GM18951 (cell line): ENCODE data around the gene BACH2.
"Not testable (repeated sequence)": the region's sequence is repeated elsewhere in the genome, so short reads cannot be mapped to it uniquely, and the experiment has no call there.

Source experiments
- POLR2A ChIP-seq: IDR thresholded peaks from 4 replicates; pipeline ENCODE4 v1.6.1; 2011; ENCODE audit warnings: mild to moderate bottlenecking; ENCODE audit not compliant: insufficient read length, insufficient read depth; ENCODE audit errors: extremely low read depth
- in situ Hi-C: fragments of 300-500 bp; cut with MboI; formaldehyde crosslinking; loops from one replicate; pipeline ENCODE4 v1.12.0; 2022; ENCODE audit warnings: low sequenced_read_pairs, mixed read lengths, inconsistent platforms; ENCODE audit not compliant: unreplicated experiment

Gene BACH2

DNA sequence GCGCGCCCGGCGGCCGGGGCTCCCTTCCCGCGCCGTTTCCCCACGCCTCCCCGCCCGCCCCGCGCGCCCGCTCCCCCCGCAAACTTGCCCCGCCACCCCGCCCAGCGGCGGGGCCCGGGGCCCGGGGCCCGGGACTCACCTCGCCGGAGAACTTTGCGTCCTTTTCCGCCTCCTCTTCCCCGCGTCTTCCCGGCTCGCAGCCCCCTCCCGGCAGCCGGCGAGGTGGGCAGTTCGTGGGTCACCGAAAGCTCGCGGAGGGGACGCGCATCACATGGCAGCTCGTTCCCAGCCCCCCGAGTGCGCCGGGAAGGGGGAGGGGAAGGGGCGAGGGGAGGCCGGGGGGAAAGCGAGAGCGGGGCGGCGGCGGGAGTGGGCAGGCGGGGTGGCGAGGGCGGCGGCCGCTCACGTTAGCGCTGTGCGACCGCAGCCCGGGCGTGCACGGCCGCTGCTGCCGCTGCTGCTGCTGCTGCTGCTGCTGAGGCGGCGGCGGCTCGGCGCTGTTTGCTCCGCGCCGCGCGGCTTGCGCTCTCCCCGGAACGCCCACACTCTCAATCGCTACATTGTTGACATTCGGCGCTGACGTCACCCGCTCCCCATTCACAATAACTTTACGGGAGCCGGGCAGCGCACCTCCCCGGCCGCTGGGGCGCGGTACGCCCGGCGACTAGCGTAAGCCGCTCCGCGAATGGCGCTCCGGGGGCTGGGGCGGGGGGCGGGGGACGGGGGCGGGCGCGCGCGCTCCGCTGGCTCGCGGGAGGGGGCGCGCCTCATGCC, at the start of gene BACH2:
TSS of gene BACH2 (minus strand) at position 503 of the 774 bp plus-strand sequence. CDS start 287,999 bp downstream, outside the sequence.
- in situ Hi-C loops, result loop anchor here (10.0 kb wide), 1 partner anchor 178 kb away; no protein-coding TSS in a partner anchor
- TF ChIP-seq POLR2A, result no peak

- in situ Hi-C loops, result no loop called here
These were observed 46.9 kb upstream of the BACH2 start for GRCh38 chr6:90343576-90343975.

DNA sequence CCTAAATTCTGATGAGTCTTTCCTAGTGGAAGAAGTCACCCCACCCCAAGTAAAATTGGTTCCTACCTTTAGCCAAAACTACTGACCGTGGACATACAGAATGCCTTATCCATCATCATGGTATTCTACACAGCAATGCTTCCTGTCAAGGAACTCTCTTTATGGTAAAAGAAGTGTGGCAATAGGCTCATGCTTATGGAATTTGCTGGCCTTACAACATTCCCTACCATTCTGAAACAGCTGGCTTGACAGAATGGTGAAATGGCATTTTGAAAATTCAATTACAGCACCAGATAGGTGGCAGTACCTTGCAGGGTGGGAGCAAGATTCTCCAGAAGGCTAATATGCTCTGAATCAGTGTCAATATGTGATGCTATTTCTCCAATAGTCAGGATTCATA, 41.8 kb upstream of the BACH2 start:
- in situ Hi-C loops, result no loop called here
- TF ChIP-seq POLR2A, result no peak

More at GRCh38 chr6:90343576-90343975, 46.9 kb upstream of the BACH2 start:
- no peak for TF ChIP-seq POLR2A

- in situ Hi-C loops, result no loop called here
- no peak for TF ChIP-seq POLR2A
These were observed 39.8 kb upstream of the BACH2 start for GRCh38 chr6:90336388-90336947.

DNA sequence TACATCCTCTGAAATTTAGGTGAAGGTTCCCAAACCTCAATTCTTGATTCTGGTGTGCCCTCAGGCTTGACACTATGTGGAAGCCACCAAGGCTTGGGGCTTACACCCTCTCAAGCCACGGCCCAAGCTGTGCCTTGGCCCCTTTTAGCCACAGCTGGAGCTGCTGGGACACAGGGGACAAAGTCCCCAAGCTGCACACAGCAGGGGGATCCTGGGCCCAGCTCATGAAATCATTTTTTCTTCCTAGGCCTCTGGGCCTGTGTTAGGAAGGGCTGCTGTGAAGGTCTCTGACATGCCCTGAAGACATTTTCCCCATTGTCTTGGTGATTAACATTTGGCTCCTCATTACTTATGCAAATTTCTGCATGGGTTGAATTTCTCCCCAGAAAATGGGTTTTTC, 37.3 kb upstream of the BACH2 start:
- no peak for TF ChIP-seq POLR2A
- in situ Hi-C loops, result no loop called here

GRCh38 chr6:90332978-90333543, 36.4 kb upstream of the BACH2 start:
- in situ Hi-C loops, result not testable (repeated sequence)

DNA sequence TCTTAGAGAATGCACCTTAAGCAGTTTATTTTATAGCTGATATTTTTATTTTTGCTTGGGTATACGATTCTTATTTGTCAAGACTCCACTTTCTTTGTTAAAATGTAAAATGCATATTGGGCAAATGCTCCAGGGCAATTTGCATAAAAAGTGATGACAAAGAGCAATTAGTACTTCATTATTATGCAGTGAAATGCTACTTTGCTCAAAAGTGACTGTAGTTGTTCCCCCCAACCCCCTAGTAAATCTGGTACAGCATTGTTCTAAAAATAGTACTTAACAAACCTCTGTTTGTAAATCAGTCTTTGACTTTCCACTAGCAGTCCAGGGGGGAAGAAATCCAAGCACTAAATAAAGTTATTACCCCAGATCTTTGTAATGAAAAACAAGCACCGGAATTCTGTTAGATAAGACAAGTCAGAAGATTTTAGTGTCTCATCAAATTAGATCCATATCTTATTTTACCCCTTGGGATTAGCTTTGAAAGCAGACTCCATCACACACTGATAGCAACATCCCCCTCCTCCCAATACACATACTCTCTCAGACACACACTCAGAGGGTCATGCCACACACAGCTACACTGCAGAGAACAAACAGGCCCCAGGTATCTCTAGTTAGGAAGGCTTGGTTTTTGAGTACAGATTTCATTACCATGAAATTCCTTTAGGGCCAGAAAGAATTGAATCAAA, 32.9 kb upstream of the BACH2 start:
- TF ChIP-seq POLR2A, result no peak
- in situ Hi-C loops, result no loop called here

GRCh38 chr6:90328004-90328403, 31.4 kb upstream of the BACH2 start:
- TF ChIP-seq POLR2A, result no peak
- in situ Hi-C loops, result no loop called here

- no peak for TF ChIP-seq POLR2A
- in situ Hi-C loops, result no loop called here
These were observed 29.9 kb upstream of the BACH2 start for GRCh38 chr6:90326404-90327057.

DNA sequence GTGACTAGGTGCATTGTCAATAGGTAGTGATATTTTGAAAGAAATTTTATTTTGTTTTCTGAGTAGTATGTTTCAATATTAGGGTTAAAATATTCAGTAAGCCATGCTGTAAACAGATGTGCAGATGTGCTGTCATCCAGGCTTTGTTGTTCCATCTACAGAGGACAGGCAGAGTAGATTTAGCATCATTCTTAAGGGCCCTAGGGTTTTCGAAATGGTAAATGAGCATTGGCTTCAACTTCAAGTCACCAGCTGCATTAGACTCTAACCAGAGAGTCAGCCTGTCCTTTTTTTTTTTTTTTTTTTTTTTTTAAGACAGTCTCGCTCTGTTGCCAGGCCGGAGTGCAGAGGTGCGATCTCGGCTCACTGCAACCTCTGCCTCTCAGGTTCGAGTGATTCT, 27.1 kb upstream of the BACH2 start:
- in situ Hi-C loops, result no loop called here
- TF ChIP-seq POLR2A, result no peak

- no peak for TF ChIP-seq POLR2A
- in situ Hi-C loops, result no loop called here
These were observed 26.4 kb upstream of the BACH2 start for GRCh38 chr6:90322976-90323474.

DNA sequence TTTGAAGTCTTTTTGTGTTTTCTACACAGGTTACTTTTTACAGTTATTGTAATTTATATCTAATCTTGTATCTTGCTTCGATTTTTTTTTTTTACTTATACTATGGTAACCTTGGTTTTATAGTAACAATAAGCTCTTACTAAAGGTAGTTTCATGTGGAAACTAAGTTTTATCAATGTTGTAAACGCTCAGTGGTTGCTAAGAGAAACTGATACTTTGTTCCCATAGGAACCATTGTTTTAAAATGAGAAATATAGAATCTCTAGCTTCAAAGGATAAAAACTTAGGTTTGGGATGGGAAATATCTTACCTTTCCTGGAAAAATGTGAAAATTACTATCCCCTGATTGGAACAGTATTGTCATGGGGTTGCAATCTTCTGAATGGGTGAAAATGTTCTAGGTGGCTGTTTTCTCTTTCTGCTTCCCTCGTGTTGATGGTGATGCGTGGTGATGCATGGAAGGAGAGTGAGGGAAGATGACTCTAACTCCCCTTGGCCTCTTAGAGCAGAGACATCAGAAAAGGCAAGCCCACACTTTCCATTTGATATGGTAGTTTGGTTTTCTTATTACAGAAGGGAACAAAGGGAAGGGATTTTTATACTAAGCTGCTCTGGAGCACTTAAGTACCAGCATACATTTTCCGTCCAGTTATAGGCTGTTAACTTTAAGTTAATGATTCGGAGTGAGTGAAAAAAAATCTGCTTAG, 23.5 kb upstream of the BACH2 start:
- in situ Hi-C loops, result no loop called here
- no peak for TF ChIP-seq POLR2A
